Smooth muscle cell (in vitro differentiated cells): ENCODE measurements around the gene SLC45A2. TPM values are rescaled to one million over a fixed set of nuclear protein-coding genes. Genes with fewer than 3 reads are reported as not detected.
A peak's percentile ranks its signal among the peaks of the same experiment; 100 is the strongest.

ENCODE experiments used
- DNase-seq: peaks from one replicate; lab custom pipeline; 2025; ENCODE audit not compliant: unreplicated experiment; lab: John Stamatoyannopoulos, UW
- H2AFZ ChIP-seq: fragments of 200-600 bp; sonication (generic); 2 replicates; pipeline ENCODE4 v1.6.0; 2016; ENCODE audit warnings: antibody characterized with exemption, low read depth, mild to moderate bottlenecking
- H3F3A ChIP-seq: fragments of 200-600 bp; sonication (generic); 2 replicates; pipeline ENCODE4 v1.6.0; 2017; ENCODE audit warnings: antibody characterized with exemption, low read depth
- H3K27ac ChIP-seq: fragments of 200-600 bp; sonication (generic); 2 replicates; pipeline ENCODE4 v1.5.1; 2016; ENCODE audit warnings: low read depth, mild to moderate bottlenecking
- H3K27me3 ChIP-seq: fragments of 200-600 bp; sonication (generic); 2 replicates; pipeline ENCODE4 v1.6.1; 2016; ENCODE audit warnings: low read depth, mild to moderate bottlenecking
- H3K36me3 ChIP-seq: fragments of 200-600 bp; sonication (generic); 2 replicates; pipeline ENCODE4 v1.5.1; 2016; ENCODE audit warnings: low read depth
- H3K4me1 ChIP-seq: fragments of 200-600 bp; sonication (generic); 2 replicates; pipeline ENCODE4 v1.5.1; 2016; ENCODE audit warnings: low read depth
- H3K4me2 ChIP-seq: fragments of 200-600 bp; sonication (generic); 2 replicates; pipeline ENCODE4 v1.6.0; 2016; ENCODE audit warnings: mild to moderate bottlenecking
- H3K4me3 ChIP-seq: fragments of 200-600 bp; sonication (generic); 2 replicates; pipeline ENCODE4 v1.5.1; 2016; ENCODE audit warnings: mild to moderate bottlenecking
- H3K79me2 ChIP-seq: fragments of 200-600 bp; sonication (generic); 2 replicates; pipeline ENCODE4 v1.6.0; 2016; ENCODE audit warnings: low read depth, mild to moderate bottlenecking
- H3K9ac ChIP-seq: fragments of 200-600 bp; sonication (generic); 2 replicates; pipeline ENCODE4 v1.6.0; 2016; ENCODE audit warnings: low read depth
- H3K9me3 ChIP-seq: fragments of 200-600 bp; sonication (generic); replicated peaks from 2 replicates; pipeline ENCODE4 v1.5.1; 2016; ENCODE audit warnings: low read depth
- H4K20me1 ChIP-seq: fragments of 200-600 bp; sonication (generic); 2 replicates; pipeline ENCODE4 v1.6.0; 2016; ENCODE audit warnings: low read depth
- CTCF ChIP-seq: fragments of 200-600 bp; sonication (generic); IDR thresholded peaks from 2 replicates; pipeline ENCODE4 v1.5.1; 2017; ENCODE audit warnings: borderline replicate concordance, mild to moderate bottlenecking, antibody characterized with exemption; ENCODE audit not compliant: insufficient read depth, poor library complexity, severe bottlenecking
- WGBS: methylation state at CpG from one replicate; pipeline ENCODE4 v1.1.7; 2016; ENCODE audit warnings: low lambda C conversion rate; 5-methylcytosine and 5-hydroxymethylcytosine counted together
- polyA plus RNA-seq: library from polyadenylated mRNA; unstranded; fragments of >200 nt; fragmentation: Nextera tagmentation; extraction: Ambion mirVana; gene quantifications from 2 replicates; pipeline ENCODE4 v1.2.1, GENCODE V29; 2016
- total RNA-seq: library from RNA; depleted of rRNA; stranded (reverse); fragments of >200 nt; gene quantifications from 2 replicates; pipeline ENCODE4 v1.2.3, GENCODE V29; 2014

The SLC45A2 gene
- total and polyA plus RNA-seq, 2 experiments from 2014 or later, result 0.36 to 0.59 TPM

GRCh38 chr5:34030048-34030447 is 45.6 kb upstream of the SLC45A2 start:
- no peak for DNase-seq
- Histone ChIP-seq H4K20me1 (no peaks in the 10 kb centered on the region), H3K4me2 (no peak overlapping the region), H3K36me3 (no peaks in the 10 kb centered on the region), H3K27me3 (no peaks in the 10 kb centered on the region), H3K27ac (no peak overlapping the region), H2AFZ (no peak overlapping the region), H3F3A (no peaks in the 10 kb centered on the region), H3K4me3 (no peak overlapping the region), H3K9me3 (no peaks in the 10 kb centered on the region), H3K9ac (no peak overlapping the region), H3K79me2 (no peaks in the 10 kb centered on the region), H3K4me1 (no peaks in the 10 kb centered on the region)
- TF ChIP-seq CTCF, result no peak
- WGBS, result 95% methylated on average over 1 of the region's 1 CpG

- no peaks in the 10 kb centered on the region for H4K20me1 ChIP-seq
- no peak overlapping the region for H2AFZ ChIP-seq
- H3K79me2 ChIP-seq, result no peaks in the 10 kb centered on the region
- H3K4me1 ChIP-seq, result no peaks in the 10 kb centered on the region
- no peak overlapping the region for H3K4me3 ChIP-seq
- H3K36me3 ChIP-seq, result no peaks in the 10 kb centered on the region
- no peaks in the 10 kb centered on the region for H3F3A ChIP-seq
- H3K4me2 ChIP-seq, result no peak overlapping the region
- no peak for DNase-seq
- H3K9me3 ChIP-seq, result no peaks in the 10 kb centered on the region
- H3K27ac ChIP-seq, result no peak overlapping the region
- no peak for TF ChIP-seq CTCF
- 88% methylated on average over 3 of the region's 3 CpGs for WGBS
- H3K27me3 ChIP-seq, result no peaks in the 10 kb centered on the region
- no peak overlapping the region for H3K9ac ChIP-seq
Measured at GRCh38 chr5:34028349-34028748, 43.9 kb upstream of the SLC45A2 start.

- DNase-seq, result no peak
- H3K27ac ChIP-seq, result no peak overlapping the region
- H3K79me2 ChIP-seq, result no peaks in the 10 kb centered on the region
- H3K36me3 ChIP-seq, result no peaks in the 10 kb centered on the region
- no peaks in the 10 kb centered on the region for H3K27me3 ChIP-seq
- H3K9me3 ChIP-seq, result no peaks in the 10 kb centered on the region
- H3K9ac ChIP-seq, result no peak overlapping the region
- 90% methylated on average over 9 of the region's 9 CpGs for WGBS
- no peak overlapping the region for H3K4me2 ChIP-seq
- H4K20me1 ChIP-seq, result no peaks in the 10 kb centered on the region
- peaks cover 7% of the 10 kb centered on the region for H3F3A ChIP-seq
- H3K4me3 ChIP-seq, result no peak overlapping the region
- TF ChIP-seq CTCF, result no peak
- peaks cover 7% of the 10 kb centered on the region for H3K4me1 ChIP-seq
- H2AFZ ChIP-seq, result no peak overlapping the region
Measured at GRCh38 chr5:34026089-34026761, 41.7 kb upstream of the SLC45A2 start.

- Histone ChIP-seq H3K27me3 (no peaks in the 10 kb centered on the region), H3K27ac (peak overlapping the region; percentile 74), H3K36me3 (no peaks in the 10 kb centered on the region), H3F3A (peaks cover 7% of the 10 kb centered on the region), H3K79me2 (no peaks in the 10 kb centered on the region), H3K9me3 (no peaks in the 10 kb centered on the region), H4K20me1 (no peaks in the 10 kb centered on the region), H3K9ac (no peak overlapping the region), H3K4me2 (peak overlapping the region; percentile 10), H3K4me1 (peaks cover 7% of the 10 kb centered on the region), H2AFZ (peak overlapping the region; percentile 55), H3K4me3 (no peak overlapping the region)
- 20% methylated on average over 2 of the region's 2 CpGs for whole genome bisulfite sequencing
- no peak for DNase-seq
- TF ChIP-seq CTCF, result no peak
Measured at GRCh38 chr5:34022121-34022705, 37.7 kb upstream of the SLC45A2 start.
